ENCODE measurements around the gene LRRC74A.

Gene LRRC74A

GRCh38 chr14:76826122-76826521 lies at the start of gene LRRC74A:
TSS of gene LRRC74A (plus strand) at chr14:76826408. CDS start at chr14:76826698, 290 bp downstream.
- DNase-seq = peak in 1 of 2 experiments; percentile 7

GRCh38 chr14:76776428-76777251 lies 49.6 kb upstream of the LRRC74A start:
- DNase-seq = no peak

DNA sequence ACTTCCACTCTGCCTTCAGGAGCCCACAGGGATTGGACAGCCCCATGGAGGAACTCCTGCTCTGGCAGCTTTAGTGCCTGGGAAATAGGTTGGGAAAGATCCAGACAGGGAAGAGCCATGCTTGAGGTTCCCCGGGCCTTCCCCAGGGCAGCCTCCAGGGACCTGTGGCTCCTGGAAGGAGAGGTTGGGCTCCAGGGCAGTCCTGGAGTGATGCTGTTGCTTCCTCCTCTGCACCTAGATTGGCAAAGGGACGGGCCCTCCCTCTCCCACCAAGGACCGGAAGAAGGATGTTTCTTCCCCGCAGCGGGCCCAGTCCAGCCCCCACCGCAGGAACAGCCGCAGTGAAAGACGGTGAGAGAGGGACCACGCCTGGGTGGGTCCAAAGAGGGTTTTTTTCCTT lies 48.5 kb upstream of the LRRC74A start:
- no peak for DNase-seq

DNA sequence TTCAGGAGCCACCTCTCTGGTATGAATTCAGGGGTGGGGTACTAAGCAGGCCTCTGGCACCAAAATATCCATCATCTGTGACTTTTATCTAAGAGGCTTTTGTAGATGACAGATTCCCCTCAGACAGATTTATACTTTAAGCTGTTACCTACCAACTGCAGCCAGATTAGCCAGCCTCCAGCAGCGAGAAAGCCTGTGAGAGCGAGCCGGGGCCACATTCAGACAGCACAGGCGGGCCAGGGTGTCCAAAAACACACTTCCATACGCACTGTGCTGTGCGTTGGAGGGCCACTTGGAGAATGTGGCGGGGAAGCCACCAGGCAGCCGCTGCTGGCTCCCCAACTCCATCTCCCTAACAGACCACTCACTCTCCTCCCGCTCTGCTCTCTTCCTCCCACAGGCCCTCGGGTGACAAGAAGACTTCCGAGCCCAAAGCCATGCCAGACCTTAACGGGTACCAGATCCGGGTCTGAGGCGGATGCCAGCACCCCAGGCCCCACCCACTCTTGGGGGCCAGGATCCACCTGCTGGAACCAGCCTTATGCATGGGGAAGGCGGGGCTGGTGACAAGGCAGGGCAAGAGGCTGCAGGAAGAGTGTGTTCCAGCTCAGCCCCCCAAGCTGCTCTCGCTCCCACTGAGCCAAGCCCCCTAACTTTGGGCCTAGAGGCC lies 47.5 kb upstream of the LRRC74A start:
- DNase-seq = no peak

GRCh38 chr14:76779221-76780057 lies 46.8 kb upstream of the LRRC74A start:
- DNase-seq = no peak

- DNase-seq = no peak
Measured at GRCh38 chr14:76780058-76780345, 46.2 kb upstream of the LRRC74A start.

DNA sequence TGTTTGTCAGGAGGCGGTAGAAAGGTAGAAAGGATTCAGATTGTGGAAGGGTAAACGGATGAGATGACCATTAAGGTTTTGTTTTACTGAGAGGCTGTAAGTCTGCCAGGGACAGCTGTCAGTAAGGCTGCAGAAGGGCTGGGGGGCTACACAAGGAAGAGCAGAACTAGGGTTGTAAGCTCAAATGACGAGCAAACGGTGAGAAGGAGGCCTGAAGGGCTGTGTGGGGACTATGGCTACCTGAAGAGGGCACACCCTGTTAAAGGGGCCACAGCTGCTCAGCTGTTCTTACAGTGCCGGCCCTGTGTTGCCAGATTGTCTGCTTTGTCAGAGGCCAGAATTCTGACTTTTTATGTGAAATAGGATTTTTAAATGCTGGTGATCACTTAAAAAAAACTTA lies 45.8 kb upstream of the LRRC74A start:
- no peak for DNase-seq

GRCh38 chr14:76780875-76781647 lies 45.1 kb upstream of the LRRC74A start:
- DNase-seq = no peak

GRCh38 chr14:76781648-76782051 lies 44.6 kb upstream of the LRRC74A start:
- no peak for DNase-seq

DNA sequence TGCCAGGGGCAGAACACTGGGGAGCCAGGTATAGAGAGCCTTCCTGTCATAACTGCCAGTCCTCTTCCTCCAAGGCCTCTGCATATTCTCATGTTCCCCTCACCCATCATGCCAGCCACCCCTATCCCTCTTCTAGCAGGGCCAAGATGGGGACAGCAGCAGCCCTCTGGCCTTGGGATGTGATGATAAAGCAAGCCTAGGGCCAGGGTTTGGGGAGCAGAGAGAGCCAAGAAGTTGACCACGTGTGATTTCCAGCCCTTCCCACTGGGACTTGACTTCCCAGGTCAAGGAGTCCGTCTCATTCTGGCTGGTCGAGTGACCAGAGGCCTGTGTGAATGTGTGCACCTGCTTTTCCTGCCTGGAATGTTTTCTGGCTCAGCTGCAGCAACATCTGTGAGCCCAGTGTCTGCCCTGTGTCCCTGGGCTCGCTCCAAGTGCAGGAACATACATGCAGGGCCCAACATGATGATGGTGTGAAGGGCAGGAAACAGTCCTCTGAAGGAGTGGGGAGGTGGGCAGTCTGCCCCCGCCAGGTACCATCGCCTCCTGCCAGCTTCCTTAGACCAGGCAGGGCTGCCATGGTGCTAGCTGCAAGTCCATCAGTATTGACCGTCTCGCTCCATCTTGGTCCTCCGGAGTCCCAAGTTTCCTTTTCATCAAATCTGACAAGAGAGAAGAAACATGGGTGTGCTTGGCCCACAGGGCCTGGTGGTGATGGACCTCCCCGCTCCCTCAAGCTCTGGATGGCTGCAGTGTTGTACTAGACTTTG lies 43.9 kb upstream of the LRRC74A start:
- no peak for DNase-seq

DNA sequence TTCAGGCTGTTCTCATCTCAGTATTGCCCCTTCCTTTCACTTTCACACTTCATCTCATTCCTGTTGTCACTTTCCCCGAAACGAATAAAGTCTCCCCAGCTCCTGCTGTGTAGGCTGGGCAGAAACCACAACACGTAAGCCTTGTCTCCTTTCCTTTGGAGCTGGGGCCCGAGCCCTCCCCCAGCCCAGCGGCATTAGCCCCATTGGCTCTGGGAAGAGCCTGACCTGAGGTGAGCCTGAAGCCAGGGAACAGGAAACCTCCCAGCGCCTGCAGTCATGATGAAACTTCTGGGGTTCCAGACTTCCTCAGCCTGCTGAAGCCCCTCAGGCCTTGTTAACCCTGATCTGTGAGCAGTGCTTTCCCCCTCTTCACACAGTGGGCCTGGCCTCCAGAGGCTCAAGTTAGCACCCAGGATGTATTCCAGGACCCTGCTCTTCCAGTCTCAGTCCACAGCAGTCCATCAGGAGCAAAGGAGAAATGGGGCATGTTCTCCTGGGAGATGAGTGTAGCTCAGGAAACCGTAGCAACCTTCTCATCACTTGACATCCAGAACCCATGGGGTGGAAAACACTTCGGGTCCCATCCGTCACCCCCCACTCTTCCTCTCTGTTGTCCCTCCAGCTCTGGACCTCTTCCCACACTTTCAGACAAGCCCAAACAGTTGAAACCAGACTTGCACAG lies 43.2 kb upstream of the LRRC74A start:
- DNase-seq = no peak

DNA sequence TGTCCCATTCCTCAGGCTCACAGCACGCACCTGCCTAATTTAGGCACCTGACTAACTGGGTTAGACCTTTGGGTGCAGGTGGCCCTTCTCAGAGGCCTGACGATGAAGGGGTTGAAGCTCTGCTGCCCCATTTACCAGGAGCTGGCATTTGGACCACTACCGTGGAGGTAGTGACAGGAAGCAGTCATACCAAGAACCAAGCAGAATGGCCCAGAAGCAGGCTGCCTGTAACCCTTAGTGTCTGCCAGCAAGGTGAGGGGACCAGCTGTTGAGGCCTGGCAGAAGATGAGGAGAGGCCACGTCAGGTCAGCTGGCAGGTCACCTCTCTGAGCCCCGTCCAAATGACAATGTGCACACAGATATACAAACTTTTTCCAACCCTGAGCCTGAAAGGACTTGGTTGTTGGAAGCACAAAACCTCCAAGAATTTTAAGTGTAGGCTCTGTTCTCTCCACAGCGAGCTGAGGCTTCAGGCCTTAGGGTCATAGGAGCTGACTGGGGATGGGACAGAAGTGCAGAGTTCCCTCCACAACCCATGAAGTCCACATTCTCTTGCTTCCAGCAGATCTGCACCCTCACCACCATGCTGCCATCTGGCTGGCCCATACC lies 41.8 kb upstream of the LRRC74A start:
- DNase-seq = no peak

- peak; percentile 33 to 39 for DNase-seq
Measured at GRCh38 chr14:76784881-76785280, 41.3 kb upstream of the LRRC74A start.

DNA sequence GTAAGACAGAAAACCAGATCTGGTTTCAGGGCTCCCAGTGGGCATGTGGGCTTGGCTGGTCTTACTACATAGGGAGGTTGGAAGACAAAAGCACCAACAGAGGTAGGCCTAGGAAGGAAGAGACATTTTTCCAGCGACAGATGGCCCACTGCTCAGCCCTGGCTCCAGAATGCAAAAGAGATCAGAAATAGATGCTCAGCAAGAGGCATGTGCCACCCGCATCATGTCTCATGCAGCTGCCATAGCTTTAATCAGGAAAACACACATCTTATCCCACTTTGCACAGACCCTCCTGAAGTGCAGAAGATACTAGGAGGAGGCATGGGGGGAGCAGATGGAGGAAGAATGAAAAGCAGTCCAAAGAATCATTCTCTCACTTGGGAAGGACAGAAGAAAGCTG lies 39.6 kb upstream of the LRRC74A start:
- DNase-seq = no peak

- no peak for DNase-seq
Measured at GRCh38 chr14:76792422-76792821, 33.8 kb upstream of the LRRC74A start.

- no peak for DNase-seq
Measured at GRCh38 chr14:76793324-76793723, 32.9 kb upstream of the LRRC74A start.

DNA sequence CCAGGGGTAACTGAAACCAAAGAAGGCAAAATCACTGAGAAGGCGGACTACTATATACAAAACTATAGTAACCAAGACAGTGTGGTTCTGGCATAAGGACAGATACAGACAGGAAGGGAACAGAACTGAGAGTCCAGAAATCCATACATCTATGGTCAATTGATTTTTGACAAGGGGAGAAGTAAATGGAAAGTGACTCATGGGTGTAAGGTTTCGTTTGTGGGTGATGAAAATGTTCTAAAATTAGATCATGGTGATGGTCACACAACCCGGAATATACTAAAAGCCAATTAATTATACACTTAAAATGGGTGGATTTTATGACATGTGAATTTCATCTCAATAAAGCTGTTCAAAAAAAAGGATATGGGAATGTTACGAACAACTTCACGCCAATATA lies 32.3 kb upstream of the LRRC74A start:
- no peak for DNase-seq

DNA sequence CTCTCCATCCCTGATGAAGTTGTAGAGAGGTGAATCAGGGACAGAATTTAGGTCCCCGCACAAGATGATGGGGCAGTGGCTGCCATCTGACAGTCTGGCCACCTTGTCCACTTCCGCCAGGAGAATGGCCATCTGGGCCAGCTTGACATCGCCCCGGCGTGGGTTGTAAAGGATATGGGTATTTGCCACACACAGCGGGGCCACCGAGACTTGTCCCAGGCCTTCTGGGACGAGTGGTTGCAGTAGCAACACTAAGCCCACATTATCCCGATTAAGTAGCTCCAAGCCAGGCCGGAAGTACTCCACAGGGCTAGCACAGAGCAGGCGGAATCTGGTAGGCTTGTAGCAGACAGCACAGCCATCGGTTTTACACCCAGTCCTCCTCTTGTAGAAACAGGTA lies 19.8 kb upstream of the LRRC74A start:
- no peak for DNase-seq

- no peak for DNase-seq
Measured at GRCh38 chr14:76808011-76808410, 18.2 kb upstream of the LRRC74A start.

DNA sequence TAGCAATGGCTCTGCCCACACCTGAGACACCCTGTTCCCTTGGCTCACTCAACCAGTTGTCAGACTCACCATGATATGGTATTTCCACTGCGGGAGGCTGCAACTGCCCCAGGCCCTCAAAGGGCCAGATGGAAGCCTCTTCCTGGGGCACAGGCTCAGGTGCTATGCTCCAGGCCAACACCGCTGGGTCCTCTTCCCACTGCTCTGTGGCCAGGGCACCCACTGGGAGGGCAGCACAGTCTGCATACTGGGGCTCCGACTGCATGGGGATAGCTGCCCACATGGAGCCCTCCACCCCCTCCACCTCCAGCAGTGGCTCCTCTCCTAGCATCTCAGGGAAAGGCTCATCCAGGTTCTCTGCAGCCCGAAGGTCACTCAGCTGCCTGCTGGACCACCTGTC lies 17.2 kb upstream of the LRRC74A start:
- DNase-seq = no peak

DNA sequence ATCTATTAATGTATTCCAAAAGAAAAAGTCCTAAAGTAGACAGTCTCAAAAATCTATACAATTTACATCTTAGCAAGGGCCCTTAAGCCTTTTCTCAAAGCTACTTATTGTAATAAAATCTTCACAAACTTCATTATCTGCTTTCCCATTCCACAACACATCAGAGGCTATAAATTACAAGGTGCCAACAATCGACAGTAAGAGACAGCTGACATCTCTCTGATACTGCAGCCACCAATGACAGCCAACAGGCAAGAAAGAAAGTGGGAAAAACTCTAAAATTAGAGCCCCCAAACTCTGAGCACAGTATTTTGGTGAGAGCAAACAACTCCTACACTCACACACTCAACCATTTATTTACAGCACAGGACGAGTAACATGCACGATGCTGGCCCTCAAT lies 15.7 kb upstream of the LRRC74A start:
- no peak for DNase-seq
